Sigmoid colon (tissue), 7 donors: ENCODE data around the gene EMC8. TPM values are rescaled to one million over a fixed set of nuclear protein-coding genes. Genes with fewer than 3 reads are reported as not detected.

Source experiments
- DNase-seq: peaks from one replicate; pipeline ENCODE4 v3.0.0-alpha.2; 2019
- H3K27ac ChIP-seq, 4 donors: fragments of 200-600 bp; sonication (generic); one replicate each; pipeline ENCODE4 v1.5.1; 2016 to 2019; ENCODE audit warnings: mild to moderate bottlenecking in 1 of 4
- H3K27me3 ChIP-seq, 3 donors: fragments of 200-600 bp; sonication (generic); one replicate each; pipeline ENCODE4 v1.5.1; 2019; ENCODE audit warnings: mild to moderate bottlenecking in 1 of 3
- H3K36me3 ChIP-seq, 4 donors: fragments of 200-600 bp; sonication (generic); one replicate each; pipeline ENCODE4 v1.5.1; 2016 to 2019
- H3K4me1 ChIP-seq, 4 donors: fragments of 200-600 bp; sonication (generic); one replicate each; pipeline ENCODE4 v1.5.1; 2017 to 2019
- H3K4me3 ChIP-seq, 4 donors: fragments of 200-600 bp; sonication (generic); one replicate each; pipeline ENCODE4 v1.5.1; 2017 to 2019; ENCODE audit warnings: mild to moderate bottlenecking in 2 of 4, moderate library complexity in 1 of 4
- H3K9me3 ChIP-seq, 4 donors: fragments of 200-600 bp in 3 of 4; sonication (generic) in 3 of 4; one replicate each; pipeline versions ENCODE4 v1.5.1 to v1.6.1; 2013 to 2019
- CTCF ChIP-seq, 4 experiments: fragments of 450-650 bp in 3 of 4; fragments of 200-600 bp in 1 of 4; IDR thresholded peaks; one replicate each; pipeline ENCODE4 v1.5.1; 2016 to 2019; ENCODE audit warnings: antibody characterized with exemption in 4 of 4, mild to moderate bottlenecking in 3 of 4, moderate library complexity in 2 of 4
- EP300 ChIP-seq, 4 donors: sonication (generic); formaldehyde crosslinking; IDR thresholded peaks; one replicate each; pipeline ENCODE4 v1.6.1; 2017; ENCODE audit warnings: antibody characterized with exemption in 4 of 4
- POLR2A ChIP-seq, 2 donors: fragments of 450-650 bp; IDR thresholded peaks; one replicate each; pipeline ENCODE4 v1.6.1; 2016; ENCODE audit warnings: antibody characterized with exemption in 2 of 2, mild to moderate bottlenecking in 2 of 2, moderate library complexity in 2 of 2
- POLR2AphosphoS5 ChIP-seq, 4 donors: sonication (generic); formaldehyde crosslinking; IDR thresholded peaks; one replicate each; pipeline ENCODE4 v1.6.1; 2017; ENCODE audit warnings: antibody characterized with exemption in 4 of 4
- WGBS, 2 donors: extraction: QIAGEN DNeasy Blood & Tissue Kit; methylation state at CpG; one replicate each; pipeline ENCODE4 v1.1.7; 2013; 5-methylcytosine and 5-hydroxymethylcytosine counted together
- intact Hi-C: fragments of 100-400 bp; cut with DNase I; formaldehyde crosslinking; loops from one replicate; pipeline ENCODE4 v1.15.1; 2023
- polyA plus RNA-seq, 3 donors: library from polyadenylated mRNA; stranded (reverse); fragments of 200-250 nt; gene quantifications; one replicate each; pipeline ENCODE4 v1.2.3, GENCODE V29; 2013
- total RNA-seq, 4 donors: library from RNA; depleted of rRNA; stranded (reverse); fragments of >200 nt; gene quantifications; one replicate each; pipeline ENCODE4 v1.1.0, GENCODE V29; 2016
- donor health status: healthy with polysubstance abuse.
- donor health status: Bipolar disorder and iron deficiency.
- donor health status: healthy.

Gene EMC8
- total and polyA plus RNA-seq, 7 donors = 13.8 to 38.8 (median 23.7) TPM

DNA sequence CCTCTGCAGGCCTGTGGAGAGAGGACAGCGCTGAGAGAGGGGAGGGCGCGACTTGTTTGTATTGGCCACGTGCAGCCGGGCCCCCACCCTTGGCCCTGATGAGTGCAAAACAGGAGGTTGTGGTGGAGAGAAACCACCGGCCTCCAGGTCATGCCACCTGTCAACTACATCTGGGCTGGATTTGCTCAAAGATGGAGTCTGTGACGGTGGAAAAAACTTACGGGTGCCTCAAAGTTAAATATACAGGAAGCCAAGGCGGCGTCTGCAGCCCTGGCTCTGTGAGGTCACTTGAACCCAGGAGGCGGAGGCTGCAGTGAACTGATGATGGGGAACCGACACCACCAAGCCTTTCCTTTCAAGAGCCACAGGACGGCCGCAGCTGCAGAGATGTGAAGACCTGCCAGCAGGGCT lies 64.1 kb downstream of the EMC8 start:
- Histone ChIP-seq H3K27ac (no peak overlapping the region), H3K36me3 (no peaks in the 10 kb centered on the region), H3K4me1 (no peaks in the 10 kb centered on the region), H3K4me3 (no peak overlapping the region), H3K9me3 (no peaks in the 10 kb centered on the region), H3K27me3 (no peaks in the 10 kb centered on the region)
- TF ChIP-seq POLR2AphosphoS5 (IDR thresholded peaks at IDR 0.05) (no peak), EP300 (IDR thresholded peaks at IDR 0.05) (no peak), POLR2A (IDR thresholded peaks at IDR 0.05) (no peak), CTCF (IDR thresholded peaks at IDR 0.05) (no peak)
- intact Hi-C loops = no loop called here
- no peak for DNase-seq
- WGBS, 2 donors = 44 to 60% methylated on average over 14 of the region's 14 CpGs

DNA sequence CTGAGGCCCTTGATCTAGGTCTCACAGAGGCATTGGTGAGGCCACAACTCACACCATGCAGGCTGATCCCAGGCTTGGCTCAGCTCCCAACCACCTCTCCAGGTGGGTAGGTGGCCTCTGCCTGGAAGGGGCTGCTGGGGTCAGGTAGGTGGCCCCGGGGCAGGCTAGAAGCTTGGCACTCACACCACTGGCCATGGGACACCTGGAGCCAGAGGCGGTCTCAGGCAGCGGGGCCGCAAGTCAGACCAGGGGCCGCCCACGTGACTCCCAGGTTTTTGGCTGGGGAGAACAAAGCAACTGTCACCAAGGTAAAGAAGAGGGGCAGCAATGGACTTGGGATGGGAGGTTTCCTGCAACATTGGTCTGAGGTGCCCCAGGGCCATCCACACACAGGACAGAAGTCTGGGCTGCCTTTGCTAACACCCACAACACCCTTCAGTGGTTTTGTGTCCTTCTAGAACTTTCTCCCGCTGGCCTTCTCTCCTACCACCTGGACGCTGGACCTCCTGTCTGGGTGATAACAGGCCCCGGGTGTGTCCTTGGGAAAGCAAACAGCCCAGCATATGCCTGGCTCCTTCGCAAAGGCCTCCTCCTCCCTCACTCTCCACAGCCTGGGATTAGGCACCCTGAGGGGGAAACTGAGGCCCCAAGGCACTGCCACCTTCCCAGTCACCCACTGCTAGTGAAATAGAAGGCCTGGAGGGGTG lies 64.9 kb downstream of the EMC8 start:
- H3K4me1 ChIP-seq = no peaks in the 10 kb centered on the region
- no peak for TF ChIP-seq CTCF (IDR thresholded peaks at IDR 0.05)
- TF ChIP-seq POLR2AphosphoS5 (IDR thresholded peaks at IDR 0.05) = no peak
- TF ChIP-seq EP300 (IDR thresholded peaks at IDR 0.05) = no peak
- TF ChIP-seq POLR2A (IDR thresholded peaks at IDR 0.05) = no peak
- 56 to 77% methylated on average over 10 of the region's 10 CpGs for WGBS, 2 donors
- no peaks in the 10 kb centered on the region for H3K9me3 ChIP-seq
- intact Hi-C loops = no loop called here
- H3K27ac ChIP-seq = no peak overlapping the region
- H3K4me3 ChIP-seq = no peak overlapping the region
- H3K36me3 ChIP-seq = no peaks in the 10 kb centered on the region
- H3K27me3 ChIP-seq = no peaks in the 10 kb centered on the region
- DNase-seq = no peak

GRCh38 chr16:85733839-85734170 lies 65.5 kb downstream of the EMC8 start:
- WGBS, 2 donors = 80 to 82% methylated on average over 11 of the region's 11 CpGs
- Histone ChIP-seq H3K36me3 (no peaks in the 10 kb centered on the region), H3K4me1 (no peaks in the 10 kb centered on the region), H3K9me3 (no peaks in the 10 kb centered on the region), H3K27me3 (no peaks in the 10 kb centered on the region), H3K27ac (no peak overlapping the region), H3K4me3 (no peak overlapping the region)
- TF ChIP-seq CTCF (IDR thresholded peaks at IDR 0.05) = no peak
- no peak for TF ChIP-seq POLR2AphosphoS5 (IDR thresholded peaks at IDR 0.05)
- TF ChIP-seq EP300 (IDR thresholded peaks at IDR 0.05) = no peak
- TF ChIP-seq POLR2A (IDR thresholded peaks at IDR 0.05) = no peak
- intact Hi-C loops = no loop called here
- no peak for DNase-seq

DNA sequence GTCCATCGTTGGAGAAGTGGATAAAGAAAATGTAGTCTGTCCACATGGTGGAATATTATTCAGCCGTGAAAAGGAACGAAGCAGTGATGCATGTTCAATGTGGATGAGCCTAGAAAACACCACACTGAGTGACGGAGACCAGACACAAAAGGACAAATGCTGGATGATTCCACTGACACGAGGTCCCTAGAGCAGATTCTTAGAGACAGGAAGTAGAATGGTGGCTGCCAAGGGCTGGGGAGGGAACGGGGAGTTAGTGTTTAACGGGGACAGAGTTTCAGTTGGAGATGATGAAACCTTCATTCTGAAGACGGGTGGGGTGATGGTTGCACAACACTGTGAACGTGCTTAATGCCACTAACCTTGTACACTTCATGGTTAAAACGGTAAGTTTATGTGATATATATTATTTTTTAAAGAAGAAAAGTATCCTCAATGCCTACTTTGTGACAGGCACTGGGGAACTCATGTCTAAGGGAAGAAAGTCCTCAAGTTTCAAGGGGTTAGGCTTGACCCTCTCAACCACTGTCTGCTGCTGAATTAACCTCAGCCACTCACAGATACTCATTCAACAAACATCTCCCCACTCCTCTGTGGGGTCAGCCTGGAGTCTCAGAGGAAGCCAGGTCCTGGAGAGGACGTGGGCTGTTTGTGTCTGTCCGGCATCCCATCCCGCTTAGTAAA lies 66.0 kb downstream of the EMC8 start:
- DNase-seq = no peak
- intact Hi-C loops = no loop called here

More for the DNA sequence above, 66.0 kb downstream of the EMC8 start:
- WGBS, 2 donors = 58 to 70% methylated on average over 13 of the region's 13 CpGs
- no peak overlapping the region for H3K4me3 ChIP-seq
- H3K27me3 ChIP-seq = no peaks in the 10 kb centered on the region
- no peak overlapping the region for H3K27ac ChIP-seq
- H3K4me1 ChIP-seq = no peaks in the 10 kb centered on the region
- TF ChIP-seq EP300 (IDR thresholded peaks at IDR 0.05) = no peak
- TF ChIP-seq CTCF (IDR thresholded peaks at IDR 0.05) = no peak
- H3K9me3 ChIP-seq = no peaks in the 10 kb centered on the region
- no peaks in the 10 kb centered on the region for H3K36me3 ChIP-seq
